ENCODE data around the gene KMT2C. TPM values are rescaled to one million over a fixed set of nuclear protein-coding genes. Genes with fewer than 3 reads are reported as not detected.

KMT2C gene
- total RNA-seq, 4 donors from 2014 or later: 77.4 to 174 (median 114) TPM

GRCh38 chr7:152180048-152180447 lies 255.8 kb downstream of the KMT2C start:
- TF ChIP-seq POLR2A (IDR thresholded peaks at IDR 0.05) (no peak), CTCF (IDR thresholded peaks at IDR 0.05) (no peak)
- peaks cover 51 to 59% of the 10 kb centered on the region in 2 donors for H3K36me3 ChIP-seq
- no peak overlapping the region for H3K4me3 ChIP-seq (replicated peaks in 1 of 3)
- H3K4me1 ChIP-seq: no peaks in the 10 kb centered on the region
- no peaks in the 10 kb centered on the region for H3K27me3 ChIP-seq
- 96 to 97% methylated on average over 5 of the region's 5 CpGs for WGBS, 2 donors
- no peak overlapping the region for H3K27ac ChIP-seq
- DNase-seq: no peak
- no peaks in the 10 kb centered on the region for H3K9me3 ChIP-seq
- intact Hi-C loops (cut with DNase I): no loop called here

DNA sequence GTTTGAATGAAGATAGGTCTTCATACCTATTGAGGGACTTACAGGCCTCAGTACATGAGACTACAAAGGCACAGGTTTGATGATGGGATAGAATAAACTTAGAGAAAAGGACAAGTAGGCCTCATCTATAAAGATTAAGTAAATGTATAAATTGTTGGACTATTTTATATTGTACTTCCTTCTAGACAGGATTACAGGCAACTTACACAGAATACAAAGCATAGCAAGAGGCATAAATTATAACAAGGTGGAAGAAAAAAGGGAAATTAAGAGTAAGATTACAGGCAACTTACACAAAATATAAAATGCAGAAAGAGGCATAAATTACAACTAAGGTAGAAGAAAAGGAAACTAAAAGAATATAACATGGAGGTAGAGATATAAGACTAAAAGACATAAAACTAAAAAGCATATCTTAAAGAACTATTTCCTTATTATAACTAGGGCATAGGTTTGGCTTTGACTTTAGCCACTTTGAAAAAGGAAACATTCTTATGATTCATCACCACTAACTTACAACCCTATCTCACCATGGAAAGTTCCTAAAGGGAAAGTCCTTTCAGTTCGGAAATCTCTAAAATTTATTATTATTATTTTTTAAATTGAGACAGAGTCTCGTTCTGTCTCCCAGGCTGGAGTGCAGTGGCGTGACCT lies 257.3 kb downstream of the KMT2C start:
- no peak overlapping the region for H3K27ac ChIP-seq
- WGBS, 2 donors: 94 to 99% methylated on average over 3 of the region's 3 CpGs
- H3K4me1 ChIP-seq: no peaks in the 10 kb centered on the region
- H3K9me3 ChIP-seq: no peaks in the 10 kb centered on the region
- H3K4me3 ChIP-seq (replicated peaks in 1 of 3): no peak overlapping the region
- intact Hi-C loops (cut with DNase I): no loop called here
- H3K36me3 ChIP-seq: peaks cover 51 to 58% of the 10 kb centered on the region in 2 donors
- DNase-seq: no peak
- TF ChIP-seq CTCF (IDR thresholded peaks at IDR 0.05) (no peak), POLR2A (IDR thresholded peaks at IDR 0.05) (no peak)
- H3K27me3 ChIP-seq: no peaks in the 10 kb centered on the region

DNA sequence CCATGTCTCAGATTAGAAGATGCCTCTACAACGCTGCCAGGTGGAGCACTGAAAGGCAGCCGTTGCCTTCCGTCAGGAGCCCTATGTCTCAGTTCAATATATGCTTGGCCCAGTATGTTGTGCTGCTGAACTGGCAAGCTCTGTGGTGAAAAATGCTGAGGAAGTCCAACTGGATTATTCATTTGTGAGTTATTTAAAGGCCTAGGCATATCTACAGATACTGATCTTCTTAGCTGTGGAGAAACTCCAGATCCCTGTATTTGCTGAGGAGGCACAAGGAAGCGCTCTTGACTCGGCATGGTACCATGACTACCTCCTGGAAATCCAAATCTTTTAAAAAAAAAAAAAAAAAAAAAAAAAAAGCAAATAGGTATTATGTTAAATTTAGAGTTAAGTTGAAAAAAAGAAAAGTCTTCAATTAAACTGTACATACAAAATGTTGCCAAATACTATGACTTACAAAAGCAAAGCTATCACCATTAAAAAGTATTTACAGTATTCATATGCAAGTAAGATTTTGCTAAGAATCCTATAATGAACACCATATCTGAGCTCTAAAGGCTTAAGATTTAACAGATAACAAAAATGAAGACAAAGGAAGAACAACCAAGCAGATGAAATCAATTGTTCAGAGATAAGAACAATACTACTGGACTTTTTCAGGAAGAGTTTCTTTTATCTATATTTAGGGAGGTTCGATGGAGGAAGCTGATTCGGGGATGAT lies 258.0 kb downstream of the KMT2C start:
- no peaks in the 10 kb centered on the region for H3K4me1 ChIP-seq
- no peak overlapping the region for H3K27ac ChIP-seq
- H3K27me3 ChIP-seq: no peaks in the 10 kb centered on the region
- no peak for DNase-seq
- peaks cover 51 to 62% of the 10 kb centered on the region in 2 donors for H3K36me3 ChIP-seq
- no peaks in the 10 kb centered on the region for H3K9me3 ChIP-seq
- WGBS, 2 donors: 94 to 96% methylated on average over 7 of the region's 7 CpGs
- no peak overlapping the region for H3K4me3 ChIP-seq (replicated peaks in 1 of 3)
- intact Hi-C loops (cut with DNase I): no loop called here
- TF ChIP-seq CTCF (IDR thresholded peaks at IDR 0.05) (no peak), POLR2A (IDR thresholded peaks at IDR 0.05) (no peak)

- no peak for DNase-seq
- Histone ChIP-seq H3K27me3 (no peaks in the 10 kb centered on the region), H3K9me3 (no peaks in the 10 kb centered on the region), H3K27ac (no peak overlapping the region), H3K36me3 (peaks cover 44 to 56% of the 10 kb centered on the region in 2 donors), H3K4me3 (replicated peaks in 1 of 3) (no peak overlapping the region), H3K4me1 (no peaks in the 10 kb centered on the region)
- TF ChIP-seq CTCF (IDR thresholded peaks at IDR 0.05) (no peak), POLR2A (IDR thresholded peaks at IDR 0.05) (no peak)
- WGBS, 2 donors: 83 to 91% methylated on average over 2 of the region's 2 CpGs
- intact Hi-C loops (cut with DNase I): no loop called here
Measured at GRCh38 chr7:152176797-152177196, 259.0 kb downstream of the KMT2C start.

Data from thyroid gland (tissue), 4 donors.